HTERT RPE-1 (cell line): ENCODE results near the gene R3HDM4.

Experiments used
- in situ Hi-C: fragments of 300-500 bp; cut with MboI; formaldehyde crosslinking; loops from 4 replicates; pipeline ENCODE4 v1.14.3; 2020; ENCODE audit warnings: low sequenced_read_pairs

Gene R3HDM4

GRCh38 chr19:917323-918151, 4.5 kb upstream of the R3HDM4 start, which contains the start of gene KISS1R:
Gene KISS1R (plus strand): TSS chr19:917333. CDS start chr19:917503, 170 bp downstream.
- in situ Hi-C loops, result no loop called here

GRCh38 chr19:916645-917322, 3.8 kb upstream of the R3HDM4 start:
- in situ Hi-C loops, result no loop called here

- in situ Hi-C loops, result no loop called here
Observed at GRCh38 chr19:912181-913079, 589 bp downstream of the R3HDM4 start.

GRCh38 chr19:911197-912033, 1.6 kb downstream of the R3HDM4 start:
- in situ Hi-C loops, result no loop called here

- in situ Hi-C loops, result no loop called here
Observed at GRCh38 chr19:907183-907853, 5.7 kb downstream of the R3HDM4 start.

- in situ Hi-C loops, result no loop called here
Observed at GRCh38 chr19:906480-906879, 6.5 kb downstream of the R3HDM4 start.

- in situ Hi-C loops, result no loop called here
Observed at GRCh38 chr19:904545-904944, 8.5 kb downstream of the R3HDM4 start.

GRCh38 chr19:903266-903797, 9.7 kb downstream of the R3HDM4 start:
- in situ Hi-C loops, result no loop called here

- in situ Hi-C loops, result no loop called here
Observed at GRCh38 chr19:902446-903226, 10.4 kb downstream of the R3HDM4 start.

- in situ Hi-C loops, result no loop called here
Observed at GRCh38 chr19:902093-902370, 11.0 kb downstream of the R3HDM4 start.

DNA sequence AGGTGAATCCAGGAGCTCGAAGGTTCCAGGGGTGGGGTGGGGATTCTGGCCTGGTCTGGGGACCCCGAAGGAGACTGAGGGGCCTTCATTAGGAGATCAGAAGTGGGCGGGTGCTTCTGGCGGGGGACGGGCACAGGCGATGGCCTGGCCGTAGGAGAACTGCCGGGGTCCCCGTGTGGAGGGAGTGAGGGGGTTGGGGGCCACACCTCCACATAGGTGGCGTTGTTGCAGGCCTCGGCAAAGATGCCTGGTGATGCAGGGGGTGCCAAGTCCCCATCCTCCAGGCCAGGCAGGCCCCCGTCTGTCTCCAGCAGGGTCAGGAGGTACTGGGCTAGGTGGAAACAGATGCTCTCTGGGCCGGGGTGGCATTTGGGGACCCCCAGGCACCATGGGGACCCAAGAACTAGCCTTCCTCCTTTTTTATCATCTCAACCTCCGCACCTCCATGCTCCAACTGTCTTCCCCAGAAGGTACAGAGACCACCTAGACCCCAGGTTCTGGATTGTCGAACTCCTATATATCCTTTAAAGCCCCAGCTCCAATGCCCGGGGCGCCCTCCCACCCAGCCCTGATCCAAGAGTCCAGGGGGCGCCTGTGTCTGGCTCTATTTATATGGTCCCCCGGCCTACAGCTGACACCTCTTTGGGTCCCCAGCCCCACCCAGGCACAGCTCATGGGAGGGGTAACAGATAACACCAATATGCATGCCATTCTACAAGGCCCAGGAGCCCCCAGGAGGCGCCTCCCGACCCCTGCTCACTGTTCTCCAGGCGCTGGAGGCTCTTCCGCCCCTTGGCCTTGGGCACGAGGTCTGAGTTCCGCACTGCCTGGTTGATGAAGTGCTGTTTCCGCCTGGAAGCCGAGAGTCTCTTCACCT, 11.6 kb downstream of the R3HDM4 start:
- in situ Hi-C loops, result no loop called here

DNA sequence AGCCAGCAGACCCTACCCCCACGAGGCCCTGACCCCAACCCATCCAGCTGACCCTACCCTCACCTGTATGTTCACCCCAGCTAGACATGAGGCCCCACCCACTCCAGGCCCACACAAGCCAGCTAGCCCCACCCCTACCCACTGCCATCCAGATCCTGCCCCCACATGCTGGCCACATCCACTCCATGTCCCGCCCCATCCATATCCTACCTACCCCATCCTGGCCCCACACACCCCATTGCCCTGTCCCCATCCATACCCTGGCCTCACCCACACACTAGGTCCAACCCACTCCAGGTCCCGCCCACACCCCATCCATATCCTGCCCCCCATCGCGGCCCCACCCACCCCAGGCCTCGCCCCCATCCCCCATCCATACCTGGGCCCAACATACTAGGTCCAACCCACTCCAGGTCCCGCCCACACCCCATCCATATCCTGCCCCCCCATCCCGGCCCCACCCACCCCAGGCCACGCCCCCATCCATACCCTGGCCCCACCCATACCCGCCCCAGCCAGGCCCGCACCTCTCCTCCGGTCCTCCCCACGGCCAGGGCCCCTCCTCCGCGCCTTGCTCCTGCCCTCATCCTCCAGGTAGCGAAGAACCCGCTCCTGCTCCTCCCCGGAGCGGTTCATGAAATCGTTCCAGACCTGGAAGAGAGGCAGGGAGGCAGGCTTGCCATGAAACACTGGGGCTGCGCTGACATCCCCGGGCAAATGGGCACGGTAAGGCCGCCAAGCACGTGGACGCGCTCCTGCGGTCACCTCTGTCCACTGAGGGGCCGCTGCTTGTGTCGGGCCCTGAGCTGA, 12.5 kb downstream of the R3HDM4 start:
- in situ Hi-C loops, result no loop called here

- in situ Hi-C loops, result no loop called here
Observed at GRCh38 chr19:900043-900301, 13.0 kb downstream of the R3HDM4 start.

DNA sequence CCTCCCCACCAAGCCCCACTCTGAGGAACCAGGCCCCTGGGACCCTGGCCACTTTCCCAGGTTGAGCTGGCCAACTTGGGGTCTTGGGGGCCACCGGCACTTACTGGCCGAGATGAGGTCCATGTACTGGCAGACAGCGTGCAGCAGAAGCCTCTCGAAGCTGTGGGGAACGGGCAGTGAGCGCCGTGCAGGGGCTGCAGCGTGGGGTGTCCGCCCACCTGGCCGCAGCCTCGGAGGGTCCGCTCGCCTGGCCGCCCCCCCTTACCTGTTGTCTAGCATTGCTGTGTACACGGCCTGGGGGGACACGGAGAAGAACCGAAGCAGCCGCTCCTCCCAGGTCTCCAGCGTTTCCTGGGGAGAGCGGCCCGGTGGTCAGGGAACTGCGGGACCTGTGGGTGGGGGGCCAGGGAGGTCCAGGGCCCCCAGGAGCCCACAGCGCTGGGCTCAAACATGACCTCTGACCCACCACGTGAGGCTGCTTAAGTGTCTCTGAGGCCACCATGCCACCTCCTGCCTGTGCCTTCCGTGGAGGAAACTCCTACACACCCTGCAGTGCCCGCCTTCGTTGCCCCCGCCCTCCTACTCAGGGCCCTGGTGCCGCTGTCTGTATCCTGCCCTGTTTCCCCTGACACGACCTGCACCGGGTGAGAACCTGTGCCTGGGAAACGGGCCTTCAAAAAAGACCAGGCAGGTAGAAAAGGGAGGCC, 13.5 kb downstream of the R3HDM4 start:
- in situ Hi-C loops, result no loop called here

- in situ Hi-C loops, result no loop called here
Observed at GRCh38 chr19:898663-899062, 14.4 kb downstream of the R3HDM4 start.

DNA sequence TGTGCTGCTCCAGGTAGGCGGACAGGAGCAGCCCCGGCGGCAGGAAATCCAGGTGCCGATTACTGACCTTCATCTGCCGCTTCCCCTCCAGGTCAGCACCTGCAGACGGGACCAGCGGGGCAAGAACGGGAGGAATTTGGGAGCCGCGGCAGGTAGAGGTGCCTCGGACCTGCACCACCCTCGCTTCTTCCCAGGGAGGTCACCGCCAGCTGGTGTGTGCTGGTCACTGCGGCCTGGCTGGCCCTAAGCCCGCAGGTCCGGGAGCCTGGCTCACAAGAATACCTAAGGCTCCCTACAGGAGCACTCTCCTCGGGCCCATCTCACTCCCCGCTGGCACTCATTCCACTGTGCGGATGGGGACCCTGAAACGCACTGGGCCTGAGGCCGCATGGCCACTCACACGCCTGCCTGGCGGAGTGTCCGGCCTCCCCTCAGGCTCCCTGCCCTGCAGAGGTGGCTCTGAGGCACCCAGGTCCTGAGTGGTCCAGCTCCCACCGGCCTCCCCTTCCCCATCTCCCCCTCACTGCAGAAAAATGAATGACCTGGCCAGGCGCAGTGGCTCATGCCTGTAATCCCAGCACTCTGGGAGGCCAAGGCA, 15.5 kb downstream of the R3HDM4 start:
- in situ Hi-C loops, result no loop called here

GRCh38 chr19:896999-897398, 16.0 kb downstream of the R3HDM4 start:
- in situ Hi-C loops, result no loop called here
